Measurements from ENCODE around the gene KYAT1. TPM values are rescaled to one million over a fixed set of nuclear protein-coding genes. Genes with fewer than 3 reads are reported as not detected.

The KYAT1 gene
- total and polyA plus RNA-seq, 2 of the 8 experiments (the other 6 are each of a cell fraction or from before 2014, with no cell fraction given), result 30.4 to 42.2 TPM

- Histone ChIP-seq H2BK20ac (ENCODE audit: low read length) (no peak overlapping the region), H2AK5ac (ENCODE audit: low read depth, low read length) (no peak overlapping the region), H2BK5ac (ENCODE audit: low read depth, low read length) (0 out of 2 replicates have a peak overlapping the region, but pooled peaks have one; percentile 24), H3K9ac (replicated peaks in 1 of 4; ENCODE audit: extremely low read depth in 1 of 4, low read depth in 3 of 4, low read length in 3 of 4) (no peak overlapping the region), H3K18ac (ENCODE audit: extremely low read depth, low read length) (no peak overlapping the region), H2AFZ (ENCODE audit: low read length) (no peak overlapping the region), H4K5ac (ENCODE audit: insufficient read length, low read depth, low read length) (no peak overlapping the region), H3K79me1 (ENCODE audit: low read depth, low read length) (peaks cover 13% of the 10 kb centered on the region), H3K79me2 (ENCODE audit: control insufficient read depth in 1 of 2, insufficient read depth in 2 of 2, low read length in 2 of 2) (peaks cover 3 to 74% of the 10 kb centered on the region in 2 experiments; a peak in 3 of 4 replicates), H3K27me3 (replicated peaks in 1 of 4; ENCODE audit: control insufficient read depth in 3 of 4, extremely low read depth in 1 of 4, insufficient read depth in 3 of 4, low read length in 3 of 4) (no peaks in the 10 kb centered on the region), H3K56ac (replicated peaks; ENCODE audit: insufficient read length, low read depth, low read length) (no peak overlapping the region), H3K27ac (ENCODE audit: low read depth, low read length) (no peak overlapping the region), H3K4me1 (replicated peaks in 1 of 4; ENCODE audit: control insufficient read depth in 3 of 4, insufficient read depth in 4 of 4, low read length in 3 of 4) (peaks cover 0 to 15% (median 5%) of the 10 kb centered on the region in 4 experiments; a peak in 6 of 7 replicates), H3K23me2 (ENCODE audit: low read depth, low read length) (no peaks in the 10 kb centered on the region), H3K36me3 (ENCODE audit: control insufficient read depth in 2 of 4, insufficient read depth in 4 of 4, low read length in 3 of 4) (peaks cover 0 to 16% (median 4%) of the 10 kb centered on the region in 4 experiments; a peak in 4 of 8 replicates), H4K8ac (ENCODE audit: extremely low read depth, insufficient read depth, low read length) (0 out of 2 replicates have a peak overlapping the region, but pooled peaks have one; percentile 9), H3K23ac (ENCODE audit: insufficient read length) (no peak overlapping the region), H3K4ac (replicated peaks; ENCODE audit: insufficient read length, low read depth, low read length) (no peak overlapping the region), H3K14ac (ENCODE audit: insufficient read length) (no peak overlapping the region), H3K4me3 (ENCODE audit: extremely low read depth in 1 of 4, insufficient read depth in 2 of 4, low read depth in 3 of 4, low read length in 4 of 4) (no peak overlapping the region), H4K20me1 (replicated peaks in 1 of 2; ENCODE audit: control insufficient read depth in 1 of 2, insufficient read depth in 2 of 2, low read length in 2 of 2) (peaks cover 7 to 17% of the 10 kb centered on the region in 2 experiments), H4K91ac (replicated peaks; ENCODE audit: insufficient read length, low read length) (no peak overlapping the region), H2BK15ac (ENCODE audit: low read length) (no peak overlapping the region), H3K4me2 (ENCODE audit: insufficient read depth in 1 of 2, low read depth in 2 of 2, low read length in 2 of 2) (no peak overlapping the region), H2BK120ac (replicated peaks; ENCODE audit: low read depth, low read length) (no peak overlapping the region), H3K9me3 (ENCODE audit: insufficient read depth in 2 of 2, low read depth in 1 of 2, low read length in 1 of 2) (no peaks in the 10 kb centered on the region), H2BK12ac (ENCODE audit: low read depth, low read length) (no peak overlapping the region)
- ChIA-PET CTCF (ENCODE audit: partially characterized antibody) (interaction anchor here (1.0 to 1.7 kb wide), 3 partner anchors 30 to 48 kb away, joined by 3 to 6 read pairs (median 3); no protein-coding TSS in a partner anchor), POLR2A (ENCODE audit: partially characterized antibody) (interaction anchor here (1.0 to 1.5 kb wide), 4 partner anchors 9 to 20 kb away, joined by 3 to 4 read pairs (median 4); no protein-coding TSS in a partner anchor)
- FAIRE-seq (no peak), DNase-seq (ENCODE audit: low read depth in 1 of 2, low spot score in 2 of 2) (no peak)
- 90% methylated on average over 5 of the region's 5 CpGs; no CpG with 5 or more reads in 1 of the 2 experiments for WGBS, 2 experiments (ENCODE audit: extremely low coverage in 1 of 2, insufficient coverage in 1 of 2, insufficient read length in 1 of 2, insufficient replicate concordance in 2 of 2, low coverage in 1 of 2, low lambda C conversion rate in 2 of 2, missing lambda C conversion rate in 1 of 2)
- no peak for TF ChIP-seq CREB1 (IDR thresholded peaks at IDR 0.05)
- no peak for TF ChIP-seq USF2 (IDR thresholded peaks at IDR 0.05; ENCODE audit: low read length)
- no peak for TF ChIP-seq POU5F1 (IDR thresholded peaks at IDR 0.05; ENCODE audit: low read depth, low read length)
- TF ChIP-seq HDAC2 (IDR thresholded peaks at IDR 0.05; ENCODE audit: borderline replicate concordance in 1 of 2, low read depth in 2 of 2, low read length in 2 of 2), result no peak
- no peak for TF ChIP-seq TBP (IDR thresholded peaks at IDR 0.05; ENCODE audit: low read depth, low read length)
- no peak for TF ChIP-seq CTCF (IDR thresholded peaks at IDR 0.05; ENCODE audit: control extremely low read depth in 1 of 3, insufficient read depth in 1 of 3, low read depth in 1 of 3, low read length in 3 of 3)
- no peak for TF ChIP-seq FOSL1 (IDR thresholded peaks at IDR 0.05; ENCODE audit: insufficient read depth, low read depth, low read length)
- TF ChIP-seq KDM5A (IDR thresholded peaks at IDR 0.05; ENCODE audit: low read length), result no peak
- TF ChIP-seq SRF (IDR thresholded peaks at IDR 0.05; ENCODE audit: low read depth, low read length), result no peak
Observed at GRCh38 chr9:128898382-128898781, 16.6 kb upstream of the KYAT1 start.

Measured in H1 (cell line).